CD14-positive monocyte (primary cell): ENCODE data around the gene CCNL2. TPM values are rescaled to one million over a fixed set of nuclear protein-coding genes. Genes with fewer than 3 reads are reported as not detected.
A peak's percentile ranks its signal among the peaks of the same experiment; 100 is the strongest.

Experiments used
- DNase-seq, 3 donors: peaks; one replicate each; pipeline ENCODE4 v3.0.0-alpha.2; 2011 to 2022
- H2AFZ ChIP-seq: 2 replicates; pipeline ENCODE4 v1.6.0; 2012; ENCODE audit warnings: mild to moderate bottlenecking, low read depth, low read length, inconsistent platforms; ENCODE audit not compliant: insufficient read depth, poor library complexity, severe bottlenecking
- H3K27ac ChIP-seq, 2 donors: 1 replicate in 1 of 2; 2 replicates in 1 of 2; pipeline ENCODE4 v1.5.1; 2012 to 2013; ENCODE audit warnings: low read length in 2 of 2, control low read depth in 1 of 2, inconsistent platforms in 1 of 2, low read depth in 1 of 2, mild to moderate bottlenecking in 1 of 2
- H3K27me3 ChIP-seq, 2 donors: one replicate each; pipeline versions ENCODE4 v1.6.0 to v1.6.1; 2011 to 2013; ENCODE audit warnings: low read length in 2 of 2; ENCODE audit not compliant: control insufficient read depth in 2 of 2, insufficient read depth in 2 of 2
- H3K36me3 ChIP-seq, 2 donors: replicated peaks in 1 of 2; 1 replicate in 1 of 2; 2 replicates in 1 of 2; pipeline versions ENCODE4 v1.5.1 to v1.6.1; 2012 to 2013; ENCODE audit warnings: low read length in 2 of 2, control low read depth in 1 of 2, inconsistent platforms in 1 of 2, mild to moderate bottlenecking in 1 of 2; ENCODE audit not compliant: insufficient read depth in 2 of 2, control insufficient read depth in 1 of 2
- H3K4me1 ChIP-seq, 2 donors: 1 replicate in 1 of 2; 2 replicates in 1 of 2; pipeline versions ENCODE4 v1.5.1 to v1.6.1; 2012 to 2013; ENCODE audit warnings: low read length in 2 of 2, control low read depth in 1 of 2, inconsistent platforms in 1 of 2, mild to moderate bottlenecking in 1 of 2, moderate library complexity in 1 of 2; ENCODE audit not compliant: insufficient read depth in 2 of 2, control insufficient read depth in 1 of 2
- H3K4me2 ChIP-seq: replicated peaks from 2 replicates; pipeline ENCODE3; 2012; ENCODE audit warnings: low read length, moderate library complexity, mild to moderate bottlenecking; ENCODE audit not compliant: poor library complexity, severe bottlenecking; ENCODE audit errors: extremely low read depth
- H3K4me3 ChIP-seq, 3 experiments: fragments of 200-600 bp in 1 of 3; sonication (generic) in 1 of 3; replicated peaks in 1 of 3; 1 replicate in 2 of 3; 2 replicates in 1 of 3; pipeline ENCODE4 v1.5.1; 2011 to 2013; ENCODE audit warnings: low read length in 3 of 3, mild to moderate bottlenecking in 3 of 3, control low read depth in 2 of 3, low read depth in 2 of 3, inconsistent platforms in 1 of 3, moderate library complexity in 1 of 3
- H3K79me2 ChIP-seq: 2 replicates; pipeline ENCODE4 v1.6.0; 2012; ENCODE audit warnings: mild to moderate bottlenecking, control low read depth, inconsistent platforms, low read length, moderate library complexity; ENCODE audit not compliant: insufficient read depth
- H3K9ac ChIP-seq: 2 replicates; pipeline ENCODE4 v1.6.0; 2017; ENCODE audit warnings: low read length, mild to moderate bottlenecking; ENCODE audit not compliant: insufficient read depth, poor library complexity, severe bottlenecking
- H3K9me3 ChIP-seq, 2 donors: replicated peaks in 1 of 2; 1 replicate in 1 of 2; 2 replicates in 1 of 2; pipeline versions ENCODE4 v1.5.1 to v1.6.1; 2012 to 2013; ENCODE audit warnings: low read length in 2 of 2, control low read depth in 1 of 2; ENCODE audit not compliant: control insufficient read depth in 1 of 2, insufficient read depth in 1 of 2
- H4K20me1 ChIP-seq: 2 replicates; pipeline ENCODE4 v1.6.0; 2012; ENCODE audit warnings: mild to moderate bottlenecking, low read length, control low read depth, moderate library complexity; ENCODE audit not compliant: insufficient read depth
- H3K27ac Mint-ChIP-seq, 7 donors: one replicate each; pipeline ENCODE4 v1.8.0; 2020; ENCODE audit warnings: mild to moderate bottlenecking in 7 of 7, mixed read lengths in 7 of 7, moderate library complexity in 6 of 7, inconsistent platforms in 2 of 7
- H3K27me3 Mint-ChIP-seq, 3 donors: one replicate each; pipeline ENCODE4 v1.8.0; 2021 to 2022; ENCODE audit warnings: low read depth in 3 of 3, mild to moderate bottlenecking in 3 of 3, mixed read lengths in 3 of 3, moderate library complexity in 3 of 3, inconsistent platforms in 1 of 3
- H3K36me3 Mint-ChIP-seq, 2 donors: one replicate each; pipeline ENCODE4 v1.8.0; 2020; ENCODE audit warnings: mixed read lengths in 2 of 2, inconsistent platforms in 1 of 2, mild to moderate bottlenecking in 1 of 2
- H3K4me1 Mint-ChIP-seq: one replicate; pipeline ENCODE4 v1.8.0; 2020; ENCODE audit warnings: mild to moderate bottlenecking, mixed read lengths
- H3K4me3 Mint-ChIP-seq, 2 donors: one replicate each; pipeline ENCODE4 v1.8.0; 2020; ENCODE audit warnings: mild to moderate bottlenecking in 2 of 2, mixed read lengths in 2 of 2, moderate library complexity in 1 of 2
- H3K9me3 Mint-ChIP-seq, 7 donors: one replicate each; pipeline ENCODE4 v1.8.0; 2020 to 2022; ENCODE audit warnings: mixed read lengths in 7 of 7, mild to moderate bottlenecking in 6 of 7, moderate library complexity in 6 of 7, inconsistent platforms in 2 of 7
- WGBS: methylation state at CpG from one replicate; pipeline ENCODE4 v1.1.5; 2013; ENCODE audit warnings: missing lambda C conversion rate; ENCODE audit not compliant: insufficient coverage; 5-methylcytosine and 5-hydroxymethylcytosine counted together
- intact Hi-C, 2 donors: fragments of 100-400 bp; cut with micrococcal nuclease; formaldehyde crosslinking; loops; one replicate each; pipeline versions ENCODE4 v1.15.0 to v1.15.1; 2023
- polyA plus RNA-seq, 3 donors: library from polyadenylated mRNA; depleted of rRNA in 1 of 3; unstranded in 2 of 3; stranded (reverse) in 1 of 3; fragments of 300-500 nt in 2 of 3; fragments of >200 nt in 1 of 3; fragmentation: Illumina TruSeq in 2 of 3; gene quantifications; 1 replicate in 2 of 3; 2 replicates in 1 of 3; pipeline ENCODE4 v1.2.3, GENCODE V29; 2012 to 2021
- TF ChIP-seq, protein P1 (sequence below): fragments of 200-600 bp; IDR thresholded peaks from one replicate; pipeline ENCODE4 v1.8.0; 2022; ENCODE audit warnings: antibody characterized with exemption, mild to moderate bottlenecking

CCNL2 gene
- polyA plus RNA-seq, 3 donors = 8.6 to 178 (median 10.4) TPM

DNA sequence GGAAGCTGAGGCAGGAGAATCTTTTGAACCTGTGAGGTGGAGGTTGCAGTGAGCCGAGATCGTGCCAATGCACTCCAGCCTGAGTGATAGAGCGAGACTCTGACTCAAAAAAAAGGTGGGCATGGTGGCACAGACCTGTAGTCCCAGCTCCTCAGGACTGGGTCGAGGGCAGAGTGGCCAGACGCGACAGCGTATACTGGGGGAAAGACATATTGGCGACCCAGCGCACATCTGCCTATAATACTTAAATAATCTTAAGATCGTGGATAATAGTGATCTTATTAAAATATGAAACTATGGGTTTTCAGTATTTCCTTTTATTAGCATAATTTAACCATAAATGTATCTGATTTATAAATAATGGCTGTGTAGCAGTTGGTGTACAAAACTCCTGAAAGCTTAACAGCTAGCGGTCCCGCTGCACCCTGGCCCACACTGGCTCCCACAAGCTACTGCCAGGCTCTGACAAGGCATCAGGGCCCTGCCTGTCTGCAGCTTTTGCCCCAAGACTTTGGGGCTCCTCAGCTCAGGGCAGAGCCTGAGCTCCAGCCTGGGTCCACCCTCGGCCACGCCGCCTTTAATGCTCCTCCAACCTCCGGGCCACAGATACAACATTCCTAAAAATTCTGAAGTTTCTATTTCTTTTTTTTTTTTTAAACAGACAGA is 21.5 kb downstream of the CCNL2 start:
- Histone ChIP-seq H3K4me1 (peaks cover 16 to 25% of the 10 kb centered on the region in 2 donors), H3K4me3 (no peak overlapping the region), H2AFZ (no peak overlapping the region), H3K36me3 (peaks cover 3 to 21% of the 10 kb centered on the region in 2 donors), H3K27me3 (no peaks in the 10 kb centered on the region), H3K9ac (no peak overlapping the region), H3K79me2 (peaks cover 26% of the 10 kb centered on the region), H3K27ac (no peak overlapping the region), H3K9me3 (no peaks in the 10 kb centered on the region), H4K20me1 (peaks cover 6% of the 10 kb centered on the region), H3K4me2 (no peak overlapping the region)
- peaks cover 14 to 21% of the 10 kb centered on the region in 2 donors for H3K36me3 Mint-ChIP-seq
- 93% methylated on average over 8 of the region's 16 CpGs for WGBS
- TF ChIP-seq, protein P1, sequence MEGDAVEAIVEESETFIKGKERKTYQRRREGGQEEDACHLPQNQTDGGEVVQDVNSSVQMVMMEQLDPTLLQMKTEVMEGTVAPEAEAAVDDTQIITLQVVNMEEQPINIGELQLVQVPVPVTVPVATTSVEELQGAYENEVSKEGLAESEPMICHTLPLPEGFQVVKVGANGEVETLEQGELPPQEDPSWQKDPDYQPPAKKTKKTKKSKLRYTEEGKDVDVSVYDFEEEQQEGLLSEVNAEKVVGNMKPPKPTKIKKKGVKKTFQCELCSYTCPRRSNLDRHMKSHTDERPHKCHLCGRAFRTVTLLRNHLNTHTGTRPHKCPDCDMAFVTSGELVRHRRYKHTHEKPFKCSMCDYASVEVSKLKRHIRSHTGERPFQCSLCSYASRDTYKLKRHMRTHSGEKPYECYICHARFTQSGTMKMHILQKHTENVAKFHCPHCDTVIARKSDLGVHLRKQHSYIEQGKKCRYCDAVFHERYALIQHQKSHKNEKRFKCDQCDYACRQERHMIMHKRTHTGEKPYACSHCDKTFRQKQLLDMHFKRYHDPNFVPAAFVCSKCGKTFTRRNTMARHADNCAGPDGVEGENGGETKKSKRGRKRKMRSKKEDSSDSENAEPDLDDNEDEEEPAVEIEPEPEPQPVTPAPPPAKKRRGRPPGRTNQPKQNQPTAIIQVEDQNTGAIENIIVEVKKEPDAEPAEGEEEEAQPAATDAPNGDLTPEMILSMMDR = no peak
- no peaks in the 10 kb centered on the region for H3K9me3 Mint-ChIP-seq
- peak overlapping the region in 1 of 7 donors; percentile 60 for H3K27ac Mint-ChIP-seq
- intact Hi-C loops = loop anchor here in 1 of 2 donors (5.0 to 10.0 kb wide), 3 partner anchors 70 to 363 kb away; partner anchors contain the start of genes ACAP3, C1orf159, ISG15 and PUSL1
- no peaks in the 10 kb centered on the region for H3K27me3 Mint-ChIP-seq
- no peak overlapping the region for H3K4me3 Mint-ChIP-seq
- DNase-seq = no peak
- H3K4me1 Mint-ChIP-seq = peaks cover 15% of the 10 kb centered on the region

DNA sequence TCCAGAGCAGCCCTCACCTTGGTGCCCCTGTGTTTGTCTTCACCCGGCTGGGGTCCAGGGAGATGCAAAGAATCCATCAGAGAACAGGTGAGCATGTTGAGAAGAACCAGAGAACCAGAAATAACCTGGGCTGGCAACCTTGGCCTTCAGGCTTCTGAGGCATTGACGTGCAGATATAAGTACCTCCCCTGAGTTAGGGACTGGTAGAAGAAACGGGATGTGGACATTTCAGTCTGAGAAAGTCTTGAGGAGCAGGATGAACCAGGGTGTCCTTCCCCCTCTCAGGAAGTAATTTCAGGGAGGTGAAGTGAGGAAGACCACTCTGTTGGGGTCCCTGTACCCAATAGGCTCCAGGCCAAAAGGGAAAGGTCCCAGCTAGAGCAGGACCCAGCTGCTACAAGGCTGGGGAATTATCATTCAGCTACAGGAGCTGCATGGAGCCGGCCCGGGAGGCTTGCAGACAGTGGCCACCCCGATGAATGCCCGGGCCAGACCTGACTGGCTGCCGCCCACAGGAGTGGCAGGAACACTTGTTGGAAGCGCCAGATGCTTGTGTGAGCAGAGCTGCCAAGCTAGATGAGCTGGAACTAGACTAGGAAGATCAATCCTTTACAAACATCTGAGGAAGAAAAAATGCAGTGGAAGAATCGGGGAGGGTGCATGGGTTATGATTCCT is 22.4 kb downstream of the CCNL2 start:
- no peaks in the 10 kb centered on the region for H3K9me3 ChIP-seq
- peak overlapping the region in 1 of 2 donors; percentile 88 for H3K27ac ChIP-seq
- no peak overlapping the region for H2AFZ ChIP-seq
- DNase-seq = no peak
- Mint-ChIP-seq H3K4me1 (peaks cover 23% of the 10 kb centered on the region), H3K4me3 (peak overlapping the region in 1 of 2 donors; percentile 2), H3K27ac (peak overlapping the region in 5 of 7 donors; percentile 63 to 98 (median 87)), H3K9me3 (no peaks in the 10 kb centered on the region), H3K27me3 (no peaks in the 10 kb centered on the region), H3K36me3 (peaks cover 11 to 18% of the 10 kb centered on the region in 2 donors)
- H4K20me1 ChIP-seq = peaks cover 15% of the 10 kb centered on the region
- no peak overlapping the region for H3K4me3 ChIP-seq
- no peak overlapping the region for H3K4me2 ChIP-seq
- H3K36me3 ChIP-seq = peaks cover 2 to 18% of the 10 kb centered on the region in 2 donors
- no peak overlapping the region for H3K9ac ChIP-seq
- peaks cover 24 to 35% of the 10 kb centered on the region in 2 donors for H3K4me1 ChIP-seq
- TF ChIP-seq, protein P1 = no peak
- H3K79me2 ChIP-seq = peaks cover 20% of the 10 kb centered on the region
- WGBS = 97% methylated on average over 8 of the region's 10 CpGs
- intact Hi-C loops = loop anchor here in 1 of 2 donors (5.0 to 10.0 kb wide), 3 partner anchors 69 to 362 kb away; partner anchors contain the start of genes ACAP3, C1orf159, ISG15 and PUSL1
- H3K27me3 ChIP-seq = no peaks in the 10 kb centered on the region
